ENCODE measurements around the gene SPEF2. TPM values are rescaled to one million over a fixed set of nuclear protein-coding genes. Genes with fewer than 3 reads are reported as not detected.

Gene SPEF2
- total and polyA plus RNA-seq, 2 experiments from 2014 or later, result 0.17 to 0.21 TPM

DNA sequence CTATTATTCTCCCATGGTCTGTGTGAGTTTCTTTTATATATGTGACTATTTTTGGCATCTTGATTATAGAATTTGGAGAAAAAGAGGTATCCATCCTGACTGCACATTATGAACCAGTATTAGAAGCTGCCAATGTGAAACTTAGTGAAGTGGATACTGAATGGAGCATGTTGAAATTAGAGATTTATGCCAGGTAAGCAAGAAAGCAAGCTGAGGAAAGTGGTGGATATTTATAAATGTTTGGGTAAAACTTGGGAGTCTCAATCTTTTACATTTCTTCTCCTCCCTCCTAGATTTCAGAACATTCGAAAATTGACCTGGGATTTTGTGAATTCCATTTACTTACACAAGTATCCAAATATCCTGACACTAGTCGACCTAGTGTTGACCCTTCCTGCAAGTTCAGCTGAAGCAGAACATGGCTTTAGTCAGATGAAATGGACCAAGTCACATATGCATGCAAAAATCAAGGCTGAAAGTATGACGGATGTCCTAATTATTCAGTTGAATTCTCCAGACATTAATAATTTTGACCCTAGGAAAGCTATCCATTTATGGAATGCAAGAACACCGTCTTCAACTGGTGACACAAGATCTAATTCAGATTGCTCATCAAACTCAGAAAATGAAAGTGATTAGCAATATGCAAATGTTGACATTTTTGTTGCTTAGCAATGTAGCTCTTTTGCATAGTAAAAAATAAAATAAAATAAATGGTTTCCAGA lies 172.2 kb downstream of the SPEF2 start:
- H3K4me2 ChIP-seq, result no peak overlapping the region
- Mint-ChIP-seq H3K27me3 (ENCODE audit: insufficient read depth, low read depth, poor library complexity) (no peaks in the 10 kb centered on the region), H3K9me3 (no peaks in the 10 kb centered on the region), H3K4me3 (no peak overlapping the region), H3K27ac (no peak overlapping the region), H3K4me1 (peaks cover 12% of the 10 kb centered on the region), H3K36me3 (ENCODE audit: low read depth) (no peaks in the 10 kb centered on the region)
- H3K36me3 ChIP-seq (ENCODE audit: insufficient read depth), result no peaks in the 10 kb centered on the region
- no peaks in the 10 kb centered on the region for H3K27me3 ChIP-seq (ENCODE audit: insufficient read depth)
- H3F3A ChIP-seq (replicated peaks; ENCODE audit: low read depth), result no peaks in the 10 kb centered on the region
- ATAC-seq (no peak), DNase-seq (ENCODE audit: low spot score) (no peak)
- H3K27ac ChIP-seq (ENCODE audit: low read depth), result no peak overlapping the region
- no peak overlapping the region for H2AFZ ChIP-seq
- TF ChIP-seq ZNF114 (CRISPR knock-in tag; IDR thresholded peaks at IDR 0.05), result no peak
- TF ChIP-seq ZNF331 (CRISPR knock-in tag; IDR thresholded peaks at IDR 0.05; ENCODE audit: low read depth), result no peak
- TF ChIP-seq, protein P1, sequence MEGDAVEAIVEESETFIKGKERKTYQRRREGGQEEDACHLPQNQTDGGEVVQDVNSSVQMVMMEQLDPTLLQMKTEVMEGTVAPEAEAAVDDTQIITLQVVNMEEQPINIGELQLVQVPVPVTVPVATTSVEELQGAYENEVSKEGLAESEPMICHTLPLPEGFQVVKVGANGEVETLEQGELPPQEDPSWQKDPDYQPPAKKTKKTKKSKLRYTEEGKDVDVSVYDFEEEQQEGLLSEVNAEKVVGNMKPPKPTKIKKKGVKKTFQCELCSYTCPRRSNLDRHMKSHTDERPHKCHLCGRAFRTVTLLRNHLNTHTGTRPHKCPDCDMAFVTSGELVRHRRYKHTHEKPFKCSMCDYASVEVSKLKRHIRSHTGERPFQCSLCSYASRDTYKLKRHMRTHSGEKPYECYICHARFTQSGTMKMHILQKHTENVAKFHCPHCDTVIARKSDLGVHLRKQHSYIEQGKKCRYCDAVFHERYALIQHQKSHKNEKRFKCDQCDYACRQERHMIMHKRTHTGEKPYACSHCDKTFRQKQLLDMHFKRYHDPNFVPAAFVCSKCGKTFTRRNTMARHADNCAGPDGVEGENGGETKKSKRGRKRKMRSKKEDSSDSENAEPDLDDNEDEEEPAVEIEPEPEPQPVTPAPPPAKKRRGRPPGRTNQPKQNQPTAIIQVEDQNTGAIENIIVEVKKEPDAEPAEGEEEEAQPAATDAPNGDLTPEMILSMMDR (conservative IDR thresholded peaks at IDR 0.05; ENCODE audit: low read depth in 2 of 2), result no peak
- TF ChIP-seq JUNB (IDR thresholded peaks at IDR 0.05; ENCODE audit: unreplicated experiment), result no peak
- TF ChIP-seq EZH2phosphoT487 (IDR thresholded peaks at IDR 0.05; ENCODE audit: unreplicated experiment), result no peak
- TF ChIP-seq, protein P2, sequence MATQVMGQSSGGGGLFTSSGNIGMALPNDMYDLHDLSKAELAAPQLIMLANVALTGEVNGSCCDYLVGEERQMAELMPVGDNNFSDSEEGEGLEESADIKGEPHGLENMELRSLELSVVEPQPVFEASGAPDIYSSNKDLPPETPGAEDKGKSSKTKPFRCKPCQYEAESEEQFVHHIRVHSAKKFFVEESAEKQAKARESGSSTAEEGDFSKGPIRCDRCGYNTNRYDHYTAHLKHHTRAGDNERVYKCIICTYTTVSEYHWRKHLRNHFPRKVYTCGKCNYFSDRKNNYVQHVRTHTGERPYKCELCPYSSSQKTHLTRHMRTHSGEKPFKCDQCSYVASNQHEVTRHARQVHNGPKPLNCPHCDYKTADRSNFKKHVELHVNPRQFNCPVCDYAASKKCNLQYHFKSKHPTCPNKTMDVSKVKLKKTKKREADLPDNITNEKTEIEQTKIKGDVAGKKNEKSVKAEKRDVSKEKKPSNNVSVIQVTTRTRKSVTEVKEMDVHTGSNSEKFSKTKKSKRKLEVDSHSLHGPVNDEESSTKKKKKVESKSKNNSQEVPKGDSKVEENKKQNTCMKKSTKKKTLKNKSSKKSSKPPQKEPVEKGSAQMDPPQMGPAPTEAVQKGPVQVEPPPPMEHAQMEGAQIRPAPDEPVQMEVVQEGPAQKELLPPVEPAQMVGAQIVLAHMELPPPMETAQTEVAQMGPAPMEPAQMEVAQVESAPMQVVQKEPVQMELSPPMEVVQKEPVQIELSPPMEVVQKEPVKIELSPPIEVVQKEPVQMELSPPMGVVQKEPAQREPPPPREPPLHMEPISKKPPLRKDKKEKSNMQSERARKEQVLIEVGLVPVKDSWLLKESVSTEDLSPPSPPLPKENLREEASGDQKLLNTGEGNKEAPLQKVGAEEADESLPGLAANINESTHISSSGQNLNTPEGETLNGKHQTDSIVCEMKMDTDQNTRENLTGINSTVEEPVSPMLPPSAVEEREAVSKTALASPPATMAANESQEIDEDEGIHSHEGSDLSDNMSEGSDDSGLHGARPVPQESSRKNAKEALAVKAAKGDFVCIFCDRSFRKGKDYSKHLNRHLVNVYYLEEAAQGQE (IDR thresholded peaks at IDR 0.05; ENCODE audit: unreplicated experiment), result no peak
- TF ChIP-seq NANOG (IDR thresholded peaks at IDR 0.05; ENCODE audit: borderline replicate concordance), result no peak
- no peak for TF ChIP-seq EZH2 (IDR thresholded peaks at IDR 0.05; ENCODE audit: low read depth, unreplicated experiment)
- TF ChIP-seq, protein P3, sequence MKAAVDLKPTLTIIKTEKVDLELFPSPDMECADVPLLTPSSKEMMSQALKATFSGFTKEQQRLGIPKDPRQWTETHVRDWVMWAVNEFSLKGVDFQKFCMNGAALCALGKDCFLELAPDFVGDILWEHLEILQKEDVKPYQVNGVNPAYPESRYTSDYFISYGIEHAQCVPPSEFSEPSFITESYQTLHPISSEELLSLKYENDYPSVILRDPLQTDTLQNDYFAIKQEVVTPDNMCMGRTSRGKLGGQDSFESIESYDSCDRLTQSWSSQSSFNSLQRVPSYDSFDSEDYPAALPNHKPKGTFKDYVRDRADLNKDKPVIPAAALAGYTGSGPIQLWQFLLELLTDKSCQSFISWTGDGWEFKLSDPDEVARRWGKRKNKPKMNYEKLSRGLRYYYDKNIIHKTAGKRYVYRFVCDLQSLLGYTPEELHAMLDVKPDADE (IDR thresholded peaks at IDR 0.05), result no peak
- TF ChIP-seq POLR2AphosphoS5 (IDR thresholded peaks at IDR 0.05; ENCODE audit: low read depth), result no peak
- TF ChIP-seq, protein P4, sequence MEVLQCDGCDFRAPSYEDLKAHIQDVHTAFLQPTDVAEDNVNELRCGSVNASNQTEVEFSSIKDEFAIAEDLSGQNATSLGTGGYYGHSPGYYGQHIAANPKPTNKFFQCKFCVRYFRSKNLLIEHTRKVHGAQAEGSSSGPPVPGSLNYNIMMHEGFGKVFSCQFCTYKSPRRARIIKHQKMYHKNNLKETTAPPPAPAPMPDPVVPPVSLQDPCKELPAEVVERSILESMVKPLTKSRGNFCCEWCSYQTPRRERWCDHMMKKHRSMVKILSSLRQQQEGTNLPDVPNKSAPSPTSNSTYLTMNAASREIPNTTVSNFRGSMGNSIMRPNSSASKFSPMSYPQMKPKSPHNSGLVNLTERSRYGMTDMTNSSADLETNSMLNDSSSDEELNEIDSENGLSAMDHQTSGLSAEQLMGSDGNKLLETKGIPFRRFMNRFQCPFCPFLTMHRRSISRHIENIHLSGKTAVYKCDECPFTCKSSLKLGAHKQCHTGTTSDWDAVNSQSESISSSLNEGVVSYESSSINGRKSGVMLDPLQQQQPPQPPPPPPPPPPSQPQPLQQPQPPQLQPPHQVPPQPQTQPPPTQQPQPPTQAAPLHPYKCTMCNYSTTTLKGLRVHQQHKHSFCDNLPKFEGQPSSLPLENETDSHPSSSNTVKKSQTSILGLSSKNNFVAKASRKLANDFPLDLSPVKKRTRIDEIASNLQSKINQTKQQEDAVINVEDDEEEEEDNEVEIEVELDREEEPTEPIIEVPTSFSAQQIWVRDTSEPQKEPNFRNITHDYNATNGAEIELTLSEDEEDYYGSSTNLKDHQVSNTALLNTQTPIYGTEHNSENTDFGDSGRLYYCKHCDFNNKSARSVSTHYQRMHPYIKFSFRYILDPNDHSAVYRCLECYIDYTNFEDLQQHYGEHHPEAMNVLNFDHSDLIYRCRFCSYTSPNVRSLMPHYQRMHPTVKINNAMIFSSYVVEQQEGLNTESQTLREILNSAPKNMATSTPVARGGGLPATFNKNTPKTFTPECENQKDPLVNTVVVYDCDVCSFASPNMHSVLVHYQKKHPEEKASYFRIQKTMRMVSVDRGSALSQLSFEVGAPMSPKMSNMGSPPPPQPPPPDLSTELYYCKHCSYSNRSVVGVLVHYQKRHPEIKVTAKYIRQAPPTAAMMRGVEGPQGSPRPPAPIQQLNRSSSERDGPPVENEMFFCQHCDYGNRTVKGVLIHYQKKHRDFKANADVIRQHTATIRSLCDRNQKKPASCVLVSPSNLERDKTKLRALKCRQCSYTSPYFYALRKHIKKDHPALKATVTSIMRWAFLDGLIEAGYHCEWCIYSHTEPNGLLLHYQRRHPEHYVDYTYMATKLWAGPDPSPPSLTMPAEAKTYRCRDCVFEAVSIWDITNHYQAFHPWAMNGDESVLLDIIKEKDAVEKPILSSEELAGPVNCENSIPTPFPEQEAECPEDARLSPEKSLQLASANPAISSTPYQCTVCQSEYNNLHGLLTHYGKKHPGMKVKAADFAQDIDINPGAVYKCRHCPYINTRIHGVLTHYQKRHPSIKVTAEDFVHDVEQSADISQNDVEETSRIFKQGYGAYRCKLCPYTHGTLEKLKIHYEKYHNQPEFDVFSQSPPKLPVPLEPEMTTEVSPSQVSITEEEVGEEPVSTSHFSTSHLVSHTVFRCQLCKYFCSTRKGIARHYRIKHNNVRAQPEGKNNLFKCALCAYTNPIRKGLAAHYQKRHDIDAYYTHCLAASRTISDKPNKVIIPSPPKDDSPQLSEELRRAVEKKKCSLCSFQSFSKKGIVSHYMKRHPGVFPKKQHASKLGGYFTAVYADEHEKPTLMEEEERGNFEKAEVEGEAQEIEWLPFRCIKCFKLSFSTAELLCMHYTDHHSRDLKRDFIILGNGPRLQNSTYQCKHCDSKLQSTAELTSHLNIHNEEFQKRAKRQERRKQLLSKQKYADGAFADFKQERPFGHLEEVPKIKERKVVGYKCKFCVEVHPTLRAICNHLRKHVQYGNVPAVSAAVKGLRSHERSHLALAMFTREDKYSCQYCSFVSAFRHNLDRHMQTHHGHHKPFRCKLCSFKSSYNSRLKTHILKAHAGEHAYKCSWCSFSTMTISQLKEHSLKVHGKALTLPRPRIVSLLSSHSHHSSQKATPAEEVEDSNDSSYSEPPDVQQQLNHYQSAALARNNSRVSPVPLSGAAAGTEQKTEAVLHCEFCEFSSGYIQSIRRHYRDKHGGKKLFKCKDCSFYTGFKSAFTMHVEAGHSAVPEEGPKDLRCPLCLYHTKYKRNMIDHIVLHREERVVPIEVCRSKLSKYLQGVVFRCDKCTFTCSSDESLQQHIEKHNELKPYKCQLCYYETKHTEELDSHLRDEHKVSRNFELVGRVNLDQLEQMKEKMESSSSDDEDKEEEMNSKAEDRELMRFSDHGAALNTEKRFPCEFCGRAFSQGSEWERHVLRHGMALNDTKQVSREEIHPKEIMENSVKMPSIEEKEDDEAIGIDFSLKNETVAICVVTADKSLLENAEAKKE (CRISPR knock-in tag; IDR thresholded peaks at IDR 0.05), result no peak
- TF ChIP-seq CREB1 (CRISPR knock-in tag; IDR thresholded peaks at IDR 0.05; ENCODE audit: low read depth), result no peak
- TF ChIP-seq STAT1 (IDR thresholded peaks at IDR 0.05; ENCODE audit: unreplicated experiment), result no peak
- no peak overlapping the region for H3K4me3 ChIP-seq
- no peaks in the 10 kb centered on the region for H4K20me1 ChIP-seq (replicated peaks; ENCODE audit: insufficient read depth)
- peaks cover 4% of the 10 kb centered on the region; the same call in 1 of the 2 replicates for H3K4me1 ChIP-seq (ENCODE audit: insufficient read depth)
- H3K79me2 ChIP-seq (replicated peaks; ENCODE audit: insufficient read depth), result no peaks in the 10 kb centered on the region
- H3K9me2 ChIP-seq (ENCODE audit: insufficient read depth), result no peaks in the 10 kb centered on the region
